GM12892 (cell line): ENCODE data around the gene ENDOV.

ENCODE experiments used
- DNase-seq: peaks from one replicate; pipeline ENCODE4 v3.0.0; 2011; ENCODE audit not compliant: insufficient read length
- FAIRE-seq: peaks from 2 replicates; lab custom pipeline; 2011; peaks lifted over from hg19 to GRCh38; lab: Jason Lieb, UNC
- POLR2A ChIP-seq: IDR thresholded peaks from 2 replicates; pipeline ENCODE4 v1.6.1; 2011; ENCODE audit warnings: low read depth, low read length, control low read depth
- POLR2AphosphoS5 ChIP-seq: IDR thresholded peaks from 2 replicates; pipeline ENCODE4 v1.6.1; 2011; ENCODE audit warnings: low read depth, low read length, control low read depth
- TAF1 ChIP-seq: IDR thresholded peaks from 2 replicates; pipeline ENCODE4 v1.6.1; 2011; ENCODE audit warnings: low read depth, mild to moderate bottlenecking, control low read depth, low read length, borderline replicate concordance

The ENDOV gene

DNA sequence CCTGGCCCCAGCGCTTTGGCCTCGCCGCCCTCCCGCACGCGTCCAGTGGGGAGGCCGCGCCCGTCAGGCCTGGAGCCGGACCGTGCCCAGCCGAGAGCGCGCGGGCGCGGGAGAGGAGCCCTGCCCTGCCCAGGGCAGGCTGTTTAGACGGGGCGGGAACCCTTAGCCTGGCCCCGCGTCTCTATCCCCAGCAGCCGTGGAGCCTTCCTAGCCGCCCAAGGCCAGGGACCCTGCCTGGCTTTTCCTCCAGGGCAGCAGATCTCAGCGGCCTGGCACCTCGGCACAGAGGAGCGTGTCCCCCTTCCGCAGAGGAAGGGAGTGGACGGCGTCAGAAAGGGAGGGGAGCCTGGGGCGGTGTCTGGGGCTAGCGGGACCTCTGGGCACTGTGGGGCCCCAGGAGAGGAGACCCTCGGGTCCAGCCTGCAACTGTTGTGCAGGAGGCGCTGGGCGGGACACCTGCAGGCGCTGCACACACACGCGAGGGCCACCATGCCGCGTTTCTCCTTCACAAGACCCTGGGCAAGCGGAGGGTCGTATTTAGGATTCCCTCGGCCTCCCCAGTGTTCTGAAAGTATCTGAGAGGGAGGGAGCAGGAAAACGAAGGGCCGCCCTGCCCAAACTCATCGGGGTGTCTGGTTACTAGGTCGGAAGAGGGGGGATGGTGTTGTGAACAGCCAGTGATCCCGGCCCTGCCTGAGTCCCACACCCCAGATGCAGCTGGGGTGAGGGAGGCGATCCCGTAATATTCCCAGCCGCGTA is 63.7 kb downstream of the ENDOV start:
- no peak for FAIRE-seq
- no peak for TF ChIP-seq POLR2AphosphoS5
- TF ChIP-seq TAF1, result no peak
- TF ChIP-seq POLR2A, result no peak
- DNase-seq, result no peak

DNA sequence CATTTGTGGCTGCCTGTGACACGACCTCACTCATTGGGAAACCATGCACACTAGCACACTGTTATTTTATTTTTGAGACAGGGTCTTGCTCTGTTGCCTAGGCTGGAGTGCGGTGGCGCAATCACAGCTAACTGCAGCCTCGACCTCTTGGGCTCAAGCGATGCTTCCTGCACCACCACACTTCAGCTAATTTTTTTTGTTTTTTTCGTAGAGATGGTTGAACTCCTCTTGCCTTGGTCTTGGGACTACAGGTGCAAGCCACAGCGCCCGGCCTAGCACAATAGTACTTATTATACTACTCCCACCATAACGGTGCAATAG is 64.2 kb downstream of the ENDOV start:
- TF ChIP-seq POLR2A (no peak), POLR2AphosphoS5 (no peak), TAF1 (no peak)
- FAIRE-seq (no peak), DNase-seq (no peak)

DNA sequence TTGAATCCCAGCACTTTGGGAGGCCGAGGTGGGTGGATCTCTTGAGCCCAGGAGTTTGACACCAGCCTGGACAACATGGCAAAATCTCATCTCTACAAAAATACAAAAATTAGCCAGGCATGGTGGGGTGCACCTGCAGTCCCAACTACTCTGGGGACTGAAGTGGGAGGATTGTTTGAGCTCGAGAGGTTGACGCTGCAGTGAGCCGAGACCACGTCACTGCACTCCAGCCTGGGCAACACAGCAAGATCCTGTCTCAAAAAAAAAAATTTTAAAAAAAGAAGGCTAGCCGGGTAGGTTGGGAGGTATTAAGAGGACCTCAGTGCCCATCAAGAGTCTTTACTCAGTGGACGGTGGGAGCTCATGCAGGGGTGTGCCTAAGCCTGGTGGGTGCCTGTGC is 65.3 kb downstream of the ENDOV start:
- DNase-seq (no peak), FAIRE-seq (no peak)
- TF ChIP-seq POLR2A, result no peak

DNA sequence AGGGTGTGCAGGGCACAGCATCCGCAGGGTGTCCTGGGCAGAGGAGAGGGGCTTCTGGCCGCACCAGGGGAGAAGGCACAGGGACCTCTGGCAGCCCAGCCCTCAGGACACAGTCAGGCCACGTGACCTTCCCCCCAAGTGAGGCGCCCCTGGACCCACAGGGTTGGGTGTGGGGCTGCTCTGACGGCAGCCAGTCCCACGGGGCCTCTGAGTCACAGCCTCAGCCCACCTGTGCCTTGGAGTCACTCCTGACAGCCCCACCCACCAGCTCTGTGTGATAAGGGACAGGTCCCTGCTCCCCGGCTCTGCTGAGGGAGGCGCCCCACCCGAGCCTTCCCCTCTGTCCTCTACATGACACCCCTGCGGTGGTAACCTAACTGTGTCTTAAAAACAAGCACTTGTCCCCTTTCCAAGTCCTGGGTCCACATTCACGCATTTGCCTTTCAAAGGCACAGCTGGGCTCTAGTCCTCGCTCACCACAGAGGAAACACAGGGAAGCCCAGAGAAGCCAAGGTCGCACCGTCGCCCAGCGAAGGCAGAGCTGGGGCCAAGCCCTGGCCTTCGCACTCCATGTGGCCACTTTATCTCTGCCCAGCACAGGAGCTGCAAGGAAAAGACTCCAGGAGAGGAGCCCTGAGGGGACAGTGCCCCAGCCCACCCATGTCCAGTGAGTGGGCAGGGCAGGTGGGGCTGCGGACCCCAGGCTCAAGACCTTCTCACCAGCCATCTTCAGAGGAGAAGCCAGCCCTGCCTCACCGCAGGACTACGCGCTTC is 66.5 kb downstream of the ENDOV start:
- DNase-seq, result no peak
- no peak for FAIRE-seq
- TF ChIP-seq POLR2A (no peak), TAF1 (no peak), POLR2AphosphoS5 (no peak)

DNA sequence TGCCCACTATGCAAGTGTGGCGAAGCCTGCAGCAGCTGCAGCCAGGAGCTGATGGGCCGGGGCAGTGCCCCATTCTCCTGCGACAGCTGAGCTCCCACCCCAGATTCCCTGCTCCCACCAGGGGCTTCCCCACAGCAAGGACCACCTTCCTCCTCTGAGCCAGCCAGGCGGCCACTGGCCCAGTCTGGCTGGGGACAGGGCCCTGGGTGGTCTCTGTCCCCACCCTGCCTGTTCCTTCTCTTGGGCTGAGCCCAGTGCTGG is 67.0 kb downstream of the ENDOV start:
- no peak for FAIRE-seq
- no peak for DNase-seq
- TF ChIP-seq TAF1, result no peak
- no peak for TF ChIP-seq POLR2A
- no peak for TF ChIP-seq POLR2AphosphoS5

DNA sequence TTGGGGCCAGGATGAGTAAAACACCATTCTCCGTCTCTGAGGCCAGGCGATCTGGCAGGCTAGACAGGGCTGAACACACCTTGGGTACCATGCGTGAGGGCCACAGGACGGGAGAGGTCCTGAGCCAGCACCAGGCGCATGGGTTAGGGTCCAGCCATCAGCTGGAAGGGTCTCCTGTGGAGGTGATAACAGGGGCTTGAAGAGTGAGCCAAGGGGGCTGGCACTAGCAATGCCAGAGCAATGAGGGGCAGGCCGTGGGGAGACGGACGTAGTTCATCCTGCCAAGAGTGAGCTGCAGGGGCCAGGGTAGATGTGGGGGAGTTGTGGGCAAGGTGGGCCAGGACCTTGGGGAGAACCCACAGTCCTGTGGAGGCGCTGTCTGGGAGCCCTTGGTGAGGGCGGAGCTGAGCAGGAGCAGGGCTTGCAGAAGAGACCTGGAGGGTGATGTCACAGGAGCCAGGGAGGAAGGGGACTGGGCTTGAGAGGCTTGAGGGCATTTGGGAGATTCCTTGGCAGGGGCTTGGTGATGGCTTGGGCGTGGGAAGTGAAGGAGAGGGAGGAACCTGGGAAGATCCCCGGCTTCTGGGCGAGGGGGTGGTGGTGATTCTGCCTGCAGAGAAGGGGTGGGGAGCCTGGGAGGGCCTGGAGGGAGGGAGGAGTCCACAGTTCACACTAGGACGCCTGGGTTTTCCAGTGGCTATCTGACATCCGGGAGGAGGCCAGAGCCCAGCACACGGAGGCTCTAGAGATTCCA is 67.8 kb downstream of the ENDOV start:
- TF ChIP-seq TAF1 (no peak), POLR2A (no peak), POLR2AphosphoS5 (no peak)
- FAIRE-seq (no peak), DNase-seq (no peak)

DNA sequence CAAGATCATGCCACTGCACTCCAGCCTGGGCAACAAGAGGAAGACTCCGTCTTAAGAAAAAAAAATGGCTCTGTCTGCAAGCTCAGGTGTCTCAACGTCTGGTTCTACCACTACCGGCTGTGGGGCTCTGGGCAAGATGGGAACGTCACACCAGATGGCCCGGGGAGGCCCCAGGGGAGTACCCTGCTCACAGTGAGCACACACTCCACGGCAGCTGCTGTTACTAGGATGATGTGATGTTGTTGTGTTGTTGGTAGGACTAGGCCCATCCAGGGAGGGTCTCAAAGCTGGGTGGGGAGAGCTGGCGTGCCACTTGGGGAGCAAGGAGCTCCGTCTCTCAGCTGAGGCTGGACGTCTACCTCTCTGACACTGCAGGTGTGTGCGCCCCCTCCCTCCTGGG is 70.9 kb downstream of the ENDOV start:
- FAIRE-seq, result no peak
- no peak for DNase-seq
- TF ChIP-seq POLR2A, result no peak
- TF ChIP-seq POLR2AphosphoS5, result no peak
- no peak for TF ChIP-seq TAF1

DNA sequence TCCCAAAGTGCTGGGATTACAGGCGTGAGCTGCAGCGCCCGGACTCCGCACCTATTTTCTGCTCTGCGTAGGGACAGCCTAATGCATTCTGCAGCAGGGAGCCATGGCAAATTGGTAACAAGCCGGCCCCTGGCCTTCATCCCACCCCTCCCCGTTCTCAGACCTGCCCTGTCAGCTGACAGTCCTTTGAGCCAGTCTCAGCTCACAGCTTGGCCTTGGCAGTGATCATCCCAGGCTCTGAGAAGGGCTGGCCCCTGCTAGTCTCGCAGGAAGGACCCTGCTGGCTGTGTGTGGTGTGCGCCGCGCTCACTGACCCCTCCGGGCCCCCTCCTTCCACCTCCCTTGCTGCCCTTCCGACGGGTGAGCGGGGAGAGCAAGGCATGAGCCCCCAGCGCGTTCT is 71.7 kb downstream of the ENDOV start:
- TF ChIP-seq TAF1, result no peak
- TF ChIP-seq POLR2A, result no peak
- no peak for TF ChIP-seq POLR2AphosphoS5
- FAIRE-seq, result no peak
- DNase-seq, result no peak

DNA sequence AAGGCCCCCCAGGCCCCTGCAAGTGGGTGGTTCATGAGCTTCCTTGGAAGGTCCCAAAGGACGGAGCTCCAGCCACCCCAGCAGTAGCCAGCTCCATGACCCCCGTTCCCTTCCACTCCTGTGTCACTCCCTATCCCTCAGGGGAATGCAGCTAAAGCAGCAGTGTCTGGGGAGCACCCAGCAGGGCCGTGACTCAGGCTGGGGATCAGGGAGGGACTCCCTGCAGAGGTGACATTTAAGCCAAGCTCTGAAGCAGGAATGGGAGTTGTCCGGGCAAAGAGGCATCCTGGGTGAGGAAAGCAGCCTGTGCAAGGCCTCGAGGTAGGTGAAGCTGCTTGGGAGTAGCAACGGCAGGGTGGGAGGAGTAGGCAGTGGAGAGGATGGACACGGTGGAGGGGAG is 72.5 kb downstream of the ENDOV start:
- DNase-seq (no peak), FAIRE-seq (no peak)
- TF ChIP-seq POLR2A (no peak), POLR2AphosphoS5 (no peak), TAF1 (no peak)
